Common myeloid progenitor, CD34-positive (primary cell): ENCODE results near the gene BCR.
A peak's percentile ranks its signal among the peaks of the same experiment; 100 is the strongest.

ENCODE experiments used
- CTCF ChIA-PET: fragments of 350-600 bp; sonication (Branson Sonifier 250); formaldehyde crosslinking; loops from one replicate; lab custom pipeline; 2021; ENCODE audit warnings: antibody characterized with exemption; lab: Charles Lee
- POLR2A ChIA-PET: fragments of 350-600 bp; sonication (Branson Sonifier 250); formaldehyde crosslinking; loops from one replicate; lab custom pipeline; 2021; ENCODE audit warnings: antibody characterized with exemption; lab: Charles Lee
- DNase-seq, 3 donors: peaks; one replicate each; pipeline versions ENCODE4 v3.0.0 to v3.0.0-alpha.2; 2013
- H3K27ac ChIP-seq, 2 experiments: 1 replicate in 1 of 2; 2 replicates in 1 of 2; pipeline ENCODE4 v1.7.0; 2013; ENCODE audit warnings: inconsistent platforms in 2 of 2, low read length in 2 of 2, mild to moderate bottlenecking in 2 of 2, low read depth in 1 of 2, moderate library complexity in 1 of 2; ENCODE audit not compliant: severe bottlenecking in 2 of 2, insufficient read depth in 1 of 2, poor library complexity in 1 of 2
- H3K27me3 ChIP-seq, 5 experiments: replicated peaks in 2 of 5; 1 replicate in 3 of 5; 2 replicates in 2 of 5; pipeline versions ENCODE4 v1.6.1 to v1.7.0; 2013; ENCODE audit warnings: low read length in 4 of 5, mild to moderate bottlenecking in 2 of 5, moderate library complexity in 2 of 5, inconsistent platforms in 1 of 5; ENCODE audit not compliant: insufficient read depth in 5 of 5, control insufficient read depth in 4 of 5
- H3K36me3 ChIP-seq, 4 experiments: 1 replicate in 2 of 4; 2 replicates in 2 of 4; pipeline versions ENCODE4 v1.6.1 to v1.7.0; 2013; ENCODE audit warnings: low read length in 3 of 4, control low read depth in 1 of 4, mild to moderate bottlenecking in 1 of 4; ENCODE audit not compliant: control insufficient read depth in 4 of 4, insufficient read depth in 4 of 4
- H3K4me1 ChIP-seq, 4 experiments: 1 replicate in 3 of 4; 2 replicates in 1 of 4; pipeline versions ENCODE4 v1.6.1 to v1.7.1; 2013; ENCODE audit warnings: low read length in 3 of 4, mild to moderate bottlenecking in 3 of 4, control low read depth in 1 of 4, inconsistent platforms in 1 of 4, moderate library complexity in 1 of 4; ENCODE audit not compliant: control insufficient read depth in 4 of 4, insufficient read depth in 4 of 4; ENCODE audit errors: control extremely low read depth in 1 of 4
- H3K4me3 ChIP-seq, 7 experiments: 1 replicate in 4 of 7; 2 replicates in 3 of 7; pipeline versions ENCODE4 v1.5.1 to v1.7.0; 2013; ENCODE audit warnings: mild to moderate bottlenecking in 7 of 7, low read length in 6 of 7, moderate library complexity in 6 of 7, inconsistent platforms in 2 of 7, low read depth in 2 of 7, control low read depth in 1 of 7; ENCODE audit not compliant: insufficient read depth in 4 of 7, control insufficient read depth in 1 of 7; ENCODE audit errors: extremely low read depth in 1 of 7
- H3K9me3 ChIP-seq, 5 experiments: 1 replicate in 4 of 5; 2 replicates in 1 of 5; pipeline versions ENCODE4 v1.6.1 to v1.7.1; 2013; ENCODE audit warnings: low read length in 4 of 5, mild to moderate bottlenecking in 2 of 5, inconsistent platforms in 1 of 5, low read depth in 1 of 5, moderate library complexity in 1 of 5; ENCODE audit not compliant: control insufficient read depth in 4 of 5, insufficient read depth in 2 of 5; ENCODE audit errors: control extremely low read depth in 1 of 5
- WGBS: methylation state at CpG from one replicate; pipeline ENCODE4 v1.1.5; 2013; ENCODE audit not compliant: insufficient coverage; 5-methylcytosine and 5-hydroxymethylcytosine counted together

BCR gene

DNA sequence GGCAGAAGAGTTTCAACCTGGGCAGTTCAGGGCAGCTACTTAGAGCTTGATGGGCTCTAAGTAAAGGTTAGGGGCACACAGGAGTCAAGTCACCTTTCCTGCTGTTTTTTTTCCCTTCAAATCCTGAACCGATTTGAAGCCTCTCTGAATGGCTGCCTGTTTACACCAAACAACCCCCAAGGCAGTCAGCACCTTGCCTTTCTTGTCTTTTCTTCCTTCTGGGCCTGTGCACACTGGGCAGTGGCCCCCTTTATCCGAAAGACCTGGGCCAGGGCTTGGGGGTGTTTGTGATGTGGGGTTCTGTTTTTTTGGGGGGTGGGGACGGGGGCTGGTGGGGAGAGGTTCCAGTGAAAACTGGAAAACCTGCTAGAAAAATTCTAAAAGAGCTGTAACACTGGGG, 42.8 kb upstream of the BCR start:
- 0% methylated on average over 1 of the region's 3 CpGs for WGBS
- ChIA-PET CTCF (interaction anchor here (1.0 to 22.0 kb wide), 6 partner anchors 9 to 349 kb away, joined by 3 to 470 read pairs (median 4); no protein-coding TSS in a partner anchor), POLR2A (no interaction called here)
- Histone ChIP-seq H3K9me3 (no peaks in the 10 kb centered on the region), H3K27me3 (no peaks in the 10 kb centered on the region), H3K4me1 (peaks cover 5 to 55% (median 37%) of the 10 kb centered on the region in 4 experiments), H3K36me3 (no peaks in the 10 kb centered on the region), H3K27ac (peak overlapping the region in 1 of 2 experiments; percentile 46), H3K4me3 (no peak overlapping the region)
- DNase-seq: no peak

DNA sequence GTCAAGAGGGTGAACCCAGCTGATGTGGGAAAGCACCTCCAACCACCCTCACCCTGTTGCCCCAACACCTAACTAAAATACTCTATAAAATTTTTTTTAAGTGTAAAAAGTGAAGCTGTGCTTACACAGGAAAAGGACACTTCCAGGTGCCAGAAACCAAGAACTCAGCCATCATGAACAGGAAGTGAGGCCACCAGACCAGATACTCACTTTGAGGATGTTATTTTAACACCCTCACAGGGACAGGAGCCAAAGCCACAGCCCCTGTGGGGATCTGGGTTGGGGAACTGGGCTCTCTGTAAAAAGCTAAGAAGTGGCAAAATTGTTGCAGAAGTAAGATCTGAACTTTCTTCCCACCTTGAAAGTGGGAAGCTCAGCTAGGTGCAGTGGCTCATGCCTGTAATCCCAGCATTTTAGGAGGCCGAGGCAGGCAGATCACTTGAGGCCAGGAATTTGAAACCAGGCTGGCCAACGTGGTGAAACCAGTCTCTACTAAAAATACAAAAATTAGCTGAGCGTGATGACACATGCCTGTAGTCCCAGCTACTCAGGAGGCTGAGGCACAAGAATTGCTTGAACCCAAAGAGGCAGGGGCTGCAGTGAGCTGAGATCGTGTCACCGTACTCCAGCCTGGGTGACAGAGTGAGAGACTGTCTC, 42.3 kb upstream of the BCR start:
- Histone ChIP-seq H3K4me3 (peak overlapping the region in 2 of 7 experiments; percentile 11 to 38), H3K4me1 (peaks cover 5 to 57% (median 40%) of the 10 kb centered on the region in 4 experiments), H3K27ac (peak overlapping the region in 1 of 2 experiments; percentile 46), H3K9me3 (no peaks in the 10 kb centered on the region), H3K36me3 (no peaks in the 10 kb centered on the region), H3K27me3 (no peaks in the 10 kb centered on the region)
- CTCF ChIA-PET: interaction anchor here (0.7 to 22.0 kb wide), 7 partner anchors 10 to 350 kb away, joined by 3 to 470 read pairs (median 4); no protein-coding TSS in a partner anchor
- WGBS: 63% methylated on average over 4 of the region's 5 CpGs
- POLR2A ChIA-PET: no interaction called here
- peak; percentile 59 to 92 (median 89) for DNase-seq

- no peaks in the 10 kb centered on the region for H3K9me3 ChIP-seq
- no peaks in the 10 kb centered on the region for H3K36me3 ChIP-seq
- H3K27me3 ChIP-seq: no peaks in the 10 kb centered on the region
- peaks cover 5 to 57% (median 40%) of the 10 kb centered on the region in 4 experiments for H3K4me1 ChIP-seq
- CTCF ChIA-PET: interaction anchor here (0.7 to 22.0 kb wide), 7 partner anchors 11 to 350 kb away, joined by 3 to 470 read pairs (median 4); no protein-coding TSS in a partner anchor
- peak overlapping the region in 1 of 2 experiments; percentile 46 for H3K27ac ChIP-seq
- no peak for DNase-seq
- 100% methylated on average over 5 of the region's 12 CpGs for WGBS
- peak overlapping the region in 1 of 7 experiments; percentile 11 for H3K4me3 ChIP-seq
- POLR2A ChIA-PET: no interaction called here
Measured at GRCh38 chr22:23138584-23139435, 41.5 kb upstream of the BCR start.

DNA sequence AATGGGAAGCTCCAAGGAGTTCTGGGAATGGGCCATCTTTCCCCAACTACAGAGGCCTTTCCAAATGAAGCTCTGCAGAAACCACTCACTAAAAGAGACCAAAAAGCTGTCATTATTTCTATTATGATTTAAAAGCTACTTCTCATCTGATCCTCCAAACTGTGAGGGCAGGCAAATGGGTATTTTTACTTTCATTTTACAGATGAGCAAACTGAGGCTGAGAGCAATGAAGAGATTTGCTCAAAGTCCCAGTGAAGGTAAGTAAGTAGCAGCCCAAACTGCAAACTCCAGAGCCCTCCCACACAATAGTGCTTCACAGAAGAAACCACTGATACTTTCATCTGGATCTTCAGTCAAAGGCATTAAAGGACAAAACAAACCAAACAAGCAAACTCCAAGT, 39.9 kb upstream of the BCR start:
- Histone ChIP-seq H3K9me3 (no peaks in the 10 kb centered on the region), H3K36me3 (no peaks in the 10 kb centered on the region), H3K4me3 (no peak overlapping the region), H3K27me3 (no peaks in the 10 kb centered on the region), H3K27ac (no peak overlapping the region), H3K4me1 (peaks cover 9 to 57% (median 49%) of the 10 kb centered on the region in 4 experiments)
- ChIA-PET CTCF (interaction anchor here (1.1 to 1.5 kb wide), 3 partner anchors 9 to 179 kb away, joined by 4 to 5 read pairs (median 5); no protein-coding TSS in a partner anchor), POLR2A (no interaction called here)
- DNase-seq: no peak

- DNase-seq: no peak
- CTCF ChIA-PET: interaction anchor here (0.8 to 1.6 kb wide), 2 partner anchors 11 to 188 kb away, joined by 3 to 6 read pairs; no protein-coding TSS in a partner anchor
- Histone ChIP-seq H3K9me3 (no peaks in the 10 kb centered on the region), H3K4me3 (peak overlapping the region in 1 of 7 experiments; percentile 67), H3K4me1 (peaks cover 9 to 44% (median 40%) of the 10 kb centered on the region in 4 experiments), H3K27ac (no peak overlapping the region), H3K27me3 (peaks cover 0 to 2% (median 0%) of the 10 kb centered on the region in 5 experiments), H3K36me3 (no peaks in the 10 kb centered on the region)
- POLR2A ChIA-PET: no interaction called here
- WGBS: 81% methylated on average over 6 of the region's 9 CpGs
Measured at GRCh38 chr22:23142546-23143105, 37.7 kb upstream of the BCR start.

- H3K36me3 ChIP-seq: no peaks in the 10 kb centered on the region
- POLR2A ChIA-PET: no interaction called here
- no peak overlapping the region for H3K4me3 ChIP-seq
- H3K27ac ChIP-seq: no peak overlapping the region
- H3K4me1 ChIP-seq: peaks cover 9 to 39% (median 35%) of the 10 kb centered on the region in 4 experiments
- CTCF ChIA-PET: interaction anchor here (2.3 to 2.4 kb wide), 2 partner anchors 9 to 33 kb away, joined by 7 to 8 read pairs; no protein-coding TSS in a partner anchor
- DNase-seq: no peak
- no peaks in the 10 kb centered on the region for H3K9me3 ChIP-seq
- no CpG with 5 or more reads among the region's 1 CpG for WGBS
- H3K27me3 ChIP-seq: peaks cover 0 to 2% (median 0%) of the 10 kb centered on the region in 5 experiments
Measured at GRCh38 chr22:23143119-23143518, 37.2 kb upstream of the BCR start.
